Fibroblast of lung (primary cell): ENCODE data around the gene USO1. TPM values are rescaled to one million over a fixed set of nuclear protein-coding genes. Genes with fewer than 3 reads are reported as not detected.

Experiments used
- DNase-seq, 2 donors: peaks; one replicate each; pipeline versions ENCODE4 v3.0.0 to v3.0.0-alpha.2; 2010; ENCODE audit warnings: low read depth in 2 of 2
- H2AFZ ChIP-seq: 2 replicates; pipeline ENCODE4 v1.5.1; 2012; ENCODE audit warnings: low read length, control low read depth, inconsistent platforms
- H3K27ac ChIP-seq: 2 replicates; pipeline ENCODE4 v1.5.1; 2011; ENCODE audit warnings: low read length, control low read depth; ENCODE audit not compliant: insufficient read depth
- H3K27me3 ChIP-seq: 2 replicates; pipeline ENCODE4 v1.5.1; 2011; ENCODE audit warnings: mild to moderate bottlenecking, low read length; ENCODE audit not compliant: control insufficient read depth, insufficient read depth
- H3K36me3 ChIP-seq: 2 replicates; pipeline ENCODE4 v1.5.1; 2011; ENCODE audit warnings: low read length; ENCODE audit not compliant: control insufficient read depth, insufficient read depth
- H3K4me1 ChIP-seq: 2 replicates; pipeline ENCODE4 v1.5.1; 2011; ENCODE audit warnings: low read length; ENCODE audit not compliant: control insufficient read depth, insufficient read depth; ENCODE audit errors: extremely low read depth
- H3K4me2 ChIP-seq: 2 replicates; pipeline ENCODE4 v1.5.1; 2011; ENCODE audit warnings: low read length, control low read depth; ENCODE audit not compliant: insufficient read depth; ENCODE audit errors: extremely low read depth
- H3K4me3 ChIP-seq, 4 experiments: fragments of 200-600 bp in 1 of 4; sonication (generic) in 1 of 4; replicated peaks in 1 of 4; 2 replicates each; pipeline ENCODE4 v1.5.1; 2011 to 2016; ENCODE audit warnings: low read length in 4 of 4, low read depth in 3 of 4, mild to moderate bottlenecking in 3 of 4, control low read depth in 2 of 4, inconsistent platforms in 1 of 4, mixed read lengths in 1 of 4; ENCODE audit not compliant: insufficient read depth in 1 of 4; ENCODE audit errors: control extremely low read depth in 1 of 4
- H3K79me2 ChIP-seq: 2 replicates; pipeline ENCODE4 v1.5.1; 2012; ENCODE audit warnings: mild to moderate bottlenecking, low read length, inconsistent platforms; ENCODE audit not compliant: control insufficient read depth, insufficient read depth
- H3K9ac ChIP-seq: 2 replicates; pipeline ENCODE4 v1.5.1; 2011; ENCODE audit warnings: mild to moderate bottlenecking, low read length, control low read depth; ENCODE audit not compliant: insufficient read depth
- H3K9me3 ChIP-seq: 2 replicates; pipeline ENCODE4 v1.5.1; 2012; ENCODE audit warnings: low read depth, low read length; ENCODE audit not compliant: control insufficient read depth, insufficient read depth
- H4K20me1 ChIP-seq: 2 replicates; pipeline ENCODE4 v1.5.1; 2011; ENCODE audit warnings: low read length; ENCODE audit not compliant: control insufficient read depth, insufficient read depth; ENCODE audit errors: extremely low read depth
- EZH2 ChIP-seq: IDR thresholded peaks from 2 replicates; pipeline ENCODE4 v1.5.1; 2012; ENCODE audit warnings: low read length, control low read depth, mild to moderate bottlenecking; ENCODE audit errors: missing control alignments
- polyA plus RNA-seq, 2 donors: library from polyadenylated mRNA; depleted of rRNA in 1 of 2; stranded (reverse) in 1 of 2; unstranded in 1 of 2; fragments of >200 nt; gene quantifications; 2 replicates each; pipeline ENCODE4 v1.2.1, GENCODE V29; 2011 to 2012; ENCODE audit warnings: missing spikeins in 1 of 2
- total RNA-seq: library from RNA; depleted of rRNA; stranded (reverse); fragments of >200 nt; gene quantifications from 2 replicates; pipeline ENCODE4 v1.2.1, GENCODE V29; 2014
- TF ChIP-seq, protein P1 (sequence below), 2 donors: IDR thresholded peaks in 1 of 2; conservative IDR thresholded peaks in 1 of 2; 1 replicate in 1 of 2; 2 replicates in 1 of 2; pipeline ENCODE4 v1.5.1; 2011 to 2012; ENCODE audit warnings: low read length in 2 of 2, control low read depth in 1 of 2, inconsistent platforms in 1 of 2, low read depth in 1 of 2, mild to moderate bottlenecking in 1 of 2

Gene USO1
- total and polyA plus RNA-seq, 2 donors (not counting 1 experiment from before 2014, with no cell fraction given), result 123 to 130 TPM

GRCh38 chr4:75696071-75696470, 28.3 kb upstream of the USO1 start:
- Histone ChIP-seq H3K27ac (no peak overlapping the region), H3K9ac (no peak overlapping the region), H3K27me3 (no peaks in the 10 kb centered on the region), H3K9me3 (no peaks in the 10 kb centered on the region), H2AFZ (no peak overlapping the region), H3K36me3 (no peaks in the 10 kb centered on the region), H3K4me3 (no peak overlapping the region), H3K4me2 (no peak overlapping the region), H3K79me2 (no peaks in the 10 kb centered on the region), H4K20me1 (no peaks in the 10 kb centered on the region), H3K4me1 (no peaks in the 10 kb centered on the region)
- TF ChIP-seq, protein P1, sequence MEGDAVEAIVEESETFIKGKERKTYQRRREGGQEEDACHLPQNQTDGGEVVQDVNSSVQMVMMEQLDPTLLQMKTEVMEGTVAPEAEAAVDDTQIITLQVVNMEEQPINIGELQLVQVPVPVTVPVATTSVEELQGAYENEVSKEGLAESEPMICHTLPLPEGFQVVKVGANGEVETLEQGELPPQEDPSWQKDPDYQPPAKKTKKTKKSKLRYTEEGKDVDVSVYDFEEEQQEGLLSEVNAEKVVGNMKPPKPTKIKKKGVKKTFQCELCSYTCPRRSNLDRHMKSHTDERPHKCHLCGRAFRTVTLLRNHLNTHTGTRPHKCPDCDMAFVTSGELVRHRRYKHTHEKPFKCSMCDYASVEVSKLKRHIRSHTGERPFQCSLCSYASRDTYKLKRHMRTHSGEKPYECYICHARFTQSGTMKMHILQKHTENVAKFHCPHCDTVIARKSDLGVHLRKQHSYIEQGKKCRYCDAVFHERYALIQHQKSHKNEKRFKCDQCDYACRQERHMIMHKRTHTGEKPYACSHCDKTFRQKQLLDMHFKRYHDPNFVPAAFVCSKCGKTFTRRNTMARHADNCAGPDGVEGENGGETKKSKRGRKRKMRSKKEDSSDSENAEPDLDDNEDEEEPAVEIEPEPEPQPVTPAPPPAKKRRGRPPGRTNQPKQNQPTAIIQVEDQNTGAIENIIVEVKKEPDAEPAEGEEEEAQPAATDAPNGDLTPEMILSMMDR (conservative IDR thresholded peaks at IDR 0.05 in 1 of 2, IDR thresholded peaks at IDR 0.05 in 1 of 2; ENCODE audit: low read depth in 1 of 2, low read length in 2 of 2), result no peak
- no peak for TF ChIP-seq EZH2
- no peak for DNase-seq

GRCh38 chr4:75696581-75696980, 27.8 kb upstream of the USO1 start:
- DNase-seq, result no peak
- Histone ChIP-seq H3K27ac (no peak overlapping the region), H3K9me3 (no peaks in the 10 kb centered on the region), H3K4me1 (no peaks in the 10 kb centered on the region), H3K9ac (no peak overlapping the region), H3K79me2 (no peaks in the 10 kb centered on the region), H3K4me3 (no peak overlapping the region), H2AFZ (no peak overlapping the region), H3K4me2 (no peak overlapping the region), H4K20me1 (no peaks in the 10 kb centered on the region), H3K27me3 (no peaks in the 10 kb centered on the region), H3K36me3 (no peaks in the 10 kb centered on the region)
- TF ChIP-seq, protein P1 (conservative IDR thresholded peaks at IDR 0.05 in 1 of 2, IDR thresholded peaks at IDR 0.05 in 1 of 2; ENCODE audit: low read depth in 1 of 2, low read length in 2 of 2), result no peak
- TF ChIP-seq EZH2, result no peak

DNA sequence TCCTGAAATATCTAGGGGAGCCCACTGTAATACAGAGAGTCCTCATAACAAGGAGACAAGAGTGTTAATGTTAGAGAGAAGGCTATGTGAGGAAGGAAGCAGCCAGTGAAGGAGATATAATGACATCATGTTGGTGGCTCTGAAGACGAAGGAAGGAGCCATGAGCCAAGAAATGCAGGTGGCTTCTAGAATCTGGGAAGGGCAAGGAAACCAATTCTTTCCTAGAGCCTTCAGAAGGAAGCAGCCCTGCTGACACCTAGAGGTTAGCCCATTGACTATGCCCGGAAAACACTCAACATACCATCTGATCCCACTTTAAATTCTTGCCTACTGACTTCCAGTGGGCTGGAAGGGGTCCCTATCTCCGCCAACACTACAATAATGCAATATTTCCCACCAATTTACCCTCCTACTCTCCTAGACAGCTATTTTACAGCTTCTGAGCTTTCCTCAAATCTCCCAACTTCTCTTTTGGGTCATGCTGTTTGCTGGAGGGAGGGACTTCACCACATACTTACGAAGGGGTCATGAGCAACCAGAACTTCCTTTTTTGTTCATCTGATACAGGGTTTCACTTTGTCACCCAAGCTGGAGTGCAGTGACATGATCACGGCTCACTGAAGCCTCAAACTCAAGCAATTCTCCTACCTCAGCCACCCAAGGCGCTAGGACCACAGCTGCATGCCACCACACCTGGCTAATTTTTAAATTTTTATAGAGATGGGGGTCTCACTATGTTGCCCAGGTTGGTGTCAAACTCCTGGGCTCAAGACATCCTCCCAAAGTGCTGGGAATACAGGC, 26.0 kb upstream of the USO1 start:
- Histone ChIP-seq H3K79me2 (no peaks in the 10 kb centered on the region), H3K36me3 (no peaks in the 10 kb centered on the region), H3K4me1 (no peaks in the 10 kb centered on the region), H2AFZ (no peak overlapping the region), H3K9me3 (no peaks in the 10 kb centered on the region), H3K4me2 (no peak overlapping the region), H3K4me3 (no peak overlapping the region), H3K27me3 (no peaks in the 10 kb centered on the region), H3K9ac (no peak overlapping the region), H4K20me1 (no peaks in the 10 kb centered on the region), H3K27ac (no peak overlapping the region)
- DNase-seq, result no peak
- TF ChIP-seq EZH2, result no peak
- TF ChIP-seq, protein P1 (conservative IDR thresholded peaks at IDR 0.05 in 1 of 2, IDR thresholded peaks at IDR 0.05 in 1 of 2; ENCODE audit: low read depth in 1 of 2, low read length in 2 of 2), result no peak
